Esophagus squamous epithelium (tissue), 5 donors: Measurements from ENCODE around the gene ALOXE3. TPM values are rescaled to one million over a fixed set of nuclear protein-coding genes. Genes with fewer than 3 reads are reported as not detected.
A peak's percentile ranks its signal among the peaks of the same experiment; 100 is the strongest.

ENCODE experiments used
- DNase-seq: peaks from one replicate; lab custom pipeline; 2025; lab: John Stamatoyannopoulos, UW
- H3K27ac ChIP-seq, 4 donors: fragments of 200-600 bp; sonication (generic); one replicate each; pipeline ENCODE4 v1.5.1; 2016 to 2019; ENCODE audit warnings: mild to moderate bottlenecking in 1 of 4
- H3K27me3 ChIP-seq, 4 donors: fragments of 200-600 bp; sonication (generic); 1 replicate in 3 of 4; 2 replicates in 1 of 4; pipeline versions ENCODE4 v1.5.1 to v1.6.0; 2017 to 2021; ENCODE audit warnings: antibody characterized with exemption in 1 of 4
- H3K36me3 ChIP-seq, 3 donors: fragments of 200-600 bp; sonication (generic); one replicate each; pipeline ENCODE4 v1.5.1; 2016 to 2019
- H3K4me1 ChIP-seq, 3 donors: fragments of 200-600 bp; sonication (generic); one replicate each; pipeline ENCODE4 v1.5.1; 2017 to 2019
- H3K4me3 ChIP-seq, 4 donors: fragments of 200-600 bp; sonication (generic); 1 replicate in 3 of 4; 2 replicates in 1 of 4; pipeline ENCODE4 v1.5.1; 2016 to 2019; ENCODE audit warnings: mild to moderate bottlenecking in 2 of 4, moderate library complexity in 1 of 4
- H3K9me3 ChIP-seq, 3 donors: fragments of 200-600 bp; sonication (generic); one replicate each; pipeline ENCODE4 v1.5.1; 2016 to 2019
- POLR2A ChIP-seq, 4 donors: fragments of 450-650 bp; IDR thresholded peaks; one replicate each; pipeline ENCODE4 v1.6.1; 2017; ENCODE audit warnings: antibody characterized with exemption in 4 of 4, mild to moderate bottlenecking in 4 of 4, moderate library complexity in 3 of 4
- WGBS, 2 donors: methylation state at CpG; one replicate each; pipeline ENCODE4 v1.1.5; 2018; 5-methylcytosine and 5-hydroxymethylcytosine counted together
- intact Hi-C: fragments of 100-400 bp; cut with DNase I; formaldehyde crosslinking; loops from one replicate; pipeline ENCODE4 v1.15.0; 2022
- total RNA-seq, 4 donors: library from RNA; depleted of rRNA; stranded (reverse); fragments of >200 nt; gene quantifications; one replicate each; pipeline ENCODE4 v1.1.0, GENCODE V29; 2016
- TF ChIP-seq, protein P1 (sequence below), 6 experiments: fragments of 450-650 bp in 4 of 6; fragments of 200-600 bp in 2 of 6; sonication (generic) in 2 of 6; IDR thresholded peaks; one replicate each; pipeline ENCODE4 v1.5.1; 2016 to 2019; ENCODE audit warnings: antibody characterized with exemption in 6 of 6, mild to moderate bottlenecking in 4 of 6, moderate library complexity in 4 of 6
- donor health status: DM: yes; HTN: yes; CAD: no.

The ALOXE3 gene
- total RNA-seq, 4 donors from 2014 or later, result 0.30 to 8.8 (median 2.2) TPM; not detected in 1

DNA sequence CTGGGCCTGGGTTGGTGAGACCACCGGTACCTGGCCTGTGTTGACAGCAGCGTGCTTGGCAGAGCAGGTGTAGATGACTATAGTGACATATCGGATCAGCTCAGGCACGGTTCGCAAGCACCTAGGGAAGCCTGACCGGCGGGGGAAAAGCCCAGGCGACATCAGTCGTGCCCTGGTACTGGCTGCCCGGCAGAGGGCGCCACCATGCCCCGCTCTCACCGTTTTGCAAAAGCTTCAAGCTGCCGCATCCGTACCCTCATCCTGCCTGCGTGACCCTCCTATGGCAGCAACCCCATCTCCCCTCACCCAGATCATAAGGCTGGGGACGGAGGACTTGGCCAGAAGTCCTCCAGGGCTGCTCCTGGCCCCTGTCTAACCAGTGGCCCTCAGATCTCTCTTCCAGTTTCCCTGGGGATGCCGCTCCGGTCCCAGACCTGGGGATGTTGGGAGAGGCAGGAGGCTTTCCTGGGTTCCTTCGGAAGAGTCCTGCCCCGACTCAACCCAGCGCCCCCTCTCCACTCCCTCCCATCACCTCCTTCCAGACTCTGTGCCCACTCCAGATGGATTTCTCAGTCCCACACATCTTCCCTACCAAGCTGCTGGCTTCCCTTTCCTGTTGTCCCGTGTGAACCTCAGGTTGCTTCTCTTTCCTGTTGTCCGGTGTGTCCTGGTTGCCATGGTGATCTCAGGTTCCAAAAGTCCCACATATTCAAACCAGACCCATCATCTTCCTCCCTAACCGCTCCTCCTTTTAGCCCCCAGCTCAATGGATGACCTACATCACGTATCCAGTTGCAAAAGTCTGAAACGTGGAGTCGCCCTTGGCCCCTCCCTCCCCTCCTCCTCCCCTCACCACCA, 44.5 kb downstream of the ALOXE3 start:
- H3K4me1 ChIP-seq, result peaks cover 17 to 34% (median 22%) of the 10 kb centered on the region in 3 donors
- intact Hi-C loops, result no loop called here
- H3K27ac ChIP-seq, result no peak overlapping the region
- peak overlapping the region in 3 of 4 donors; percentile 18 to 46 (median 23) for H3K4me3 ChIP-seq
- 9 to 11% methylated on average over 12 to 13 of the region's 28 CpGs for WGBS, 2 donors
- no peak for TF ChIP-seq POLR2A (IDR thresholded peaks at IDR 0.05)
- TF ChIP-seq, protein P1, sequence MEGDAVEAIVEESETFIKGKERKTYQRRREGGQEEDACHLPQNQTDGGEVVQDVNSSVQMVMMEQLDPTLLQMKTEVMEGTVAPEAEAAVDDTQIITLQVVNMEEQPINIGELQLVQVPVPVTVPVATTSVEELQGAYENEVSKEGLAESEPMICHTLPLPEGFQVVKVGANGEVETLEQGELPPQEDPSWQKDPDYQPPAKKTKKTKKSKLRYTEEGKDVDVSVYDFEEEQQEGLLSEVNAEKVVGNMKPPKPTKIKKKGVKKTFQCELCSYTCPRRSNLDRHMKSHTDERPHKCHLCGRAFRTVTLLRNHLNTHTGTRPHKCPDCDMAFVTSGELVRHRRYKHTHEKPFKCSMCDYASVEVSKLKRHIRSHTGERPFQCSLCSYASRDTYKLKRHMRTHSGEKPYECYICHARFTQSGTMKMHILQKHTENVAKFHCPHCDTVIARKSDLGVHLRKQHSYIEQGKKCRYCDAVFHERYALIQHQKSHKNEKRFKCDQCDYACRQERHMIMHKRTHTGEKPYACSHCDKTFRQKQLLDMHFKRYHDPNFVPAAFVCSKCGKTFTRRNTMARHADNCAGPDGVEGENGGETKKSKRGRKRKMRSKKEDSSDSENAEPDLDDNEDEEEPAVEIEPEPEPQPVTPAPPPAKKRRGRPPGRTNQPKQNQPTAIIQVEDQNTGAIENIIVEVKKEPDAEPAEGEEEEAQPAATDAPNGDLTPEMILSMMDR (IDR thresholded peaks at IDR 0.05), result peak; percentile 76 to 93 (median 82)
- DNase-seq, result no peak
- no peaks in the 10 kb centered on the region for H3K9me3 ChIP-seq
- H3K36me3 ChIP-seq, result no peaks in the 10 kb centered on the region
- H3K27me3 ChIP-seq, result peaks cover 0 to 88% (median 13%) of the 10 kb centered on the region in 4 donors

DNA sequence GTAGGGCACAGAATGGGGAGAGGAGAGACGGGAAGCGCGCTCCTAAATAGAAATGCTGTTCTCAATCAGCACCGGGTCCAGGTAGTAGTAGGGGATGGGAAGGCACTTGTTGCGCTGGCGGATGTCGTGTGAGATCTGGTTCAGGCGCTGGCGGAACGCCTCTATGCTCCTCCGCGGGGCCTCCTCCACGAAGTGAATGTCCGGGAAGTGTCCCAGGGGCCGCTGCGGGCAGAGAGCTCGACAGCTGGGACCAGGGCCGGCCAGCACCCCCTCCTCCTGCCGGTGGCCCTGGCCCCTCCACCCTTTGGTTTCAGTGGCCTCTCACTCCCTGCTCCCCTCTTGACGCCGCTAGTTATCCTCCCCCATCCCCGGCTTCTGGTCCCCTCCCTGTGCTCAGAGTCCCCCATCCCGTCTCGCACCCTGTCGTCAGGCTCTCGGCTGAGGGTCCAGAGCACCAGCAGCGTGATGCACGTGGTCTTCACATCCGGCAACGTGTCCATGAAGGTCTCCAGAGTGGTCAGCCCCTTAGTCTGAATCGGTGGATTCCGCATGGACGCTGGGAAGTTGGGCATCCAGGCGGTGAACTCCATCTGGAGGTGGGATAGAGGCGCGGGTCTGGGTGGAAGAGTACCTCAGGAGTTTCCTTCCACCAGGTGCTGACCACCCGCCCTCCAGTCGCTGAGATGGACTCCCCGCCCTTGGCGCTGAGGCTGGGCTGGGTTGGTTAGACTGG, 45.4 kb downstream of the ALOXE3 start:
- H3K27me3 ChIP-seq, result peaks cover 0 to 78% (median 12%) of the 10 kb centered on the region in 4 donors
- TF ChIP-seq POLR2A (IDR thresholded peaks at IDR 0.05), result no peak
- TF ChIP-seq, protein P1 (IDR thresholded peaks at IDR 0.05), result no peak
- H3K4me1 ChIP-seq, result peaks cover 17 to 39% (median 22%) of the 10 kb centered on the region in 3 donors
- DNase-seq, result no peak
- WGBS, 2 donors, result 0 to 5% methylated on average over 13 to 18 of the region's 40 CpGs
- intact Hi-C loops, result no loop called here
- peak overlapping the region in 3 of 4 donors; percentile 18 to 46 (median 23) for H3K4me3 ChIP-seq
- H3K27ac ChIP-seq, result no peak overlapping the region
- no peaks in the 10 kb centered on the region for H3K9me3 ChIP-seq
- H3K36me3 ChIP-seq, result no peaks in the 10 kb centered on the region

DNA sequence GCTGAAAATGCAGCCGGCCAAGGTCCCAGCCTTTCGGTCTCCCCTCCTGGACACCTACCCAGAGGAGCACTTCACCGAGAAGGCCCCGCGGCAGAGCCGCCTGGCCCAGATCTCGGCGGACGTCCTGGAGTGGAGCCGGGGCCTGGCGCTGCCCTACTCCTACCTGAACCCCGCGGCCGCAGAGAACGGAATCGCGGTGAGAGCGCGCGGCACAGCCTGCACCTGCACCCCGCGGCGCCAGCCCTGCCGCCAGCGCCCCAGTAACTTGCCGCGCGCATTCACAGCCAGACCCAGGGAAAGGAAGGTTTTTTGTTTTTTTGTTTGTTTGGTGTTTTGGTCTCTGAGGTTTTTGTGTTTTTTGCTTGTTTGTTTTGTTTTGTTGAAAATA, 46.0 kb downstream of the ALOXE3 start:
- DNase-seq, result no peak
- intact Hi-C loops, result no loop called here
- WGBS, 2 donors, result 8% methylated on average over 17 of the region's 28 CpGs; no CpG with 5 or more reads in 1 of the 2 donors

DNA sequence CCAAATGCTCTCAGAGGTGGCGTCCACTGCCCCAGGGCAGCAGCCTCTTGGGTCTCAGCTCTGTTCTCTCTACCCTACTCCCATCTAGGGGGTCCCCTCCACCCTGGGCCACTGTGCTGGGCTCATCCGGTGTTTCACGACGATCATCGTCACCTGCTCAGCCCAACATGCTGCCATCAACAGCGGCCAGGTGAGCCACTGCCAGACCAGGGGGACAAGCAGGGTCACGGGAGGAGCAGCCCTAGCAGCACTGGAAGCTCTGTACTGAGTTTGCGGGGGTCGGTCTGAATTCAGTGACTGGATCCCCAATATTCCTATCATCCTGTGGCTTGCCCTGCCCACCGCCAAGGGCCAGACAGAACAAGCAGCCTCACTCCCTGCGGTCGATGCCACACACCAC, 46.8 kb downstream of the ALOXE3 start:
- peaks cover 17 to 49% (median 22%) of the 10 kb centered on the region in 3 donors for H3K4me1 ChIP-seq
- no peaks in the 10 kb centered on the region for H3K36me3 ChIP-seq
- 89% methylated on average over 5 to 11 of the region's 12 CpGs for WGBS, 2 donors
- intact Hi-C loops, result no loop called here
- H3K27ac ChIP-seq, result no peak overlapping the region
- H3K9me3 ChIP-seq, result no peaks in the 10 kb centered on the region
- H3K27me3 ChIP-seq, result peaks cover 0 to 64% (median 12%) of the 10 kb centered on the region in 4 donors
- TF ChIP-seq, protein P1 (IDR thresholded peaks at IDR 0.05), result no peak
- TF ChIP-seq POLR2A (IDR thresholded peaks at IDR 0.05), result no peak
- H3K4me3 ChIP-seq, result no peak overlapping the region
- no peak for DNase-seq

More for the DNA sequence above, 46.0 kb downstream of the ALOXE3 start:
- H3K4me3 ChIP-seq, result peak overlapping the region in 1 of 4 donors; percentile 46
- peaks cover 0 to 73% (median 12%) of the 10 kb centered on the region in 4 donors for H3K27me3 ChIP-seq
- H3K9me3 ChIP-seq, result no peaks in the 10 kb centered on the region
- no peaks in the 10 kb centered on the region for H3K36me3 ChIP-seq
- TF ChIP-seq, protein P1 (IDR thresholded peaks at IDR 0.05), result no peak
- no peak for TF ChIP-seq POLR2A (IDR thresholded peaks at IDR 0.05)
- H3K4me1 ChIP-seq, result peaks cover 17 to 41% (median 22%) of the 10 kb centered on the region in 3 donors
- H3K27ac ChIP-seq, result no peak overlapping the region
